ENCODE measurements around the gene GIGYF1.
"Not testable (repeated sequence)": the region's sequence is repeated elsewhere in the genome, so short reads cannot be mapped to it uniquely, and the experiment has no call there.

The GIGYF1 gene

GRCh38 chr7:100694098-100694745 lies at the start of gene GIGYF1:
Gene GIGYF1 (minus strand): TSS chr7:100694250. CDS start chr7:100688238, 6,012 bp downstream.
- DNase-seq, result peak; percentile 38

- DNase-seq, result no peak
Observed at GRCh38 chr7:100739934-100740333, 45.9 kb upstream of the GIGYF1 start.

- DNase-seq, result no peak
Observed at GRCh38 chr7:100736671-100737070, 42.6 kb upstream of the GIGYF1 start.

- no peak for DNase-seq
Observed at GRCh38 chr7:100735730-100736129, 41.7 kb upstream of the GIGYF1 start.

GRCh38 chr7:100731937-100732636 lies 38.0 kb upstream of the GIGYF1 start:
- DNase-seq, result no peak

GRCh38 chr7:100730136-100730800 lies 36.2 kb upstream of the GIGYF1 start:
- DNase-seq, result no peak

GRCh38 chr7:100728196-100728595 lies 34.1 kb upstream of the GIGYF1 start:
- DNase-seq, result no peak

GRCh38 chr7:100726996-100727761 lies 33.1 kb upstream of the GIGYF1 start:
- DNase-seq, result no peak

- not testable (repeated sequence) for DNase-seq
Observed at GRCh38 chr7:100724364-100724763, 30.3 kb upstream of the GIGYF1 start.

GRCh38 chr7:100723732-100724275 lies 29.8 kb upstream of the GIGYF1 start:
- DNase-seq, result no peak

GRCh38 chr7:100722480-100723212 lies 28.6 kb upstream of the GIGYF1 start:
- DNase-seq, result no peak

GRCh38 chr7:100721505-100721812 lies 27.4 kb upstream of the GIGYF1 start:
- no peak for DNase-seq

GRCh38 chr7:100720671-100721504 lies 26.8 kb upstream of the GIGYF1 start:
- no peak for DNase-seq

- DNase-seq, result no peak
Observed at GRCh38 chr7:100720279-100720670, 26.2 kb upstream of the GIGYF1 start, which contains the start of gene EPO. Gene EPO (plus strand): TSS chr7:100720468. CDS start chr7:100720981, 513 bp downstream.

GRCh38 chr7:100719523-100720278 lies 25.7 kb upstream of the GIGYF1 start:
- DNase-seq, result peak; percentile 5

- not testable (repeated sequence) for DNase-seq
Observed at GRCh38 chr7:100717073-100717472, 23.0 kb upstream of the GIGYF1 start.

- DNase-seq, result no peak
Observed at GRCh38 chr7:100714725-100715124, 20.7 kb upstream of the GIGYF1 start.

- no peak for DNase-seq
Observed at GRCh38 chr7:100711369-100711768, 17.3 kb upstream of the GIGYF1 start.

GRCh38 chr7:100710452-100710851 lies 16.4 kb upstream of the GIGYF1 start:
- DNase-seq, result no peak

- no peak for DNase-seq
Observed at GRCh38 chr7:100708395-100708794, 14.3 kb upstream of the GIGYF1 start.

Data from MV-4-11 (cell line).